ENCODE measurements around the gene WDR81. TPM values are rescaled to one million over a fixed set of nuclear protein-coding genes. Genes with fewer than 3 reads are reported as not detected.

Gene WDR81
- total and polyA plus RNA-seq, 8 donors: 9.3 to 56.5 (median 13.6) TPM

GRCh38 chr17:1732241-1732832, 7.8 kb downstream of the WDR81 start:
- no peak for DNase-seq
- Histone ChIP-seq H3K27me3 (no peaks in the 10 kb centered on the region), H3K36me3 (peaks cover 45 to 96% (median 87%) of the 10 kb centered on the region in 4 donors), H3K4me1 (peaks cover 12 to 58% (median 45%) of the 10 kb centered on the region in 4 donors), H3K4me3 (no peak overlapping the region), H3K9me3 (no peaks in the 10 kb centered on the region), H3K27ac (no peak overlapping the region)
- intact Hi-C loops (cut with DNase I; ENCODE audit: low total_unique reads): no loop called here
- 90 to 97% (median 95%) methylated on average over 12 to 22 of the region's 22 CpGs for WGBS, 5 donors
- TF ChIP-seq EP300 (IDR thresholded peaks at IDR 0.05) (no peak), CTCF (IDR thresholded peaks at IDR 0.05) (no peak), POLR2A (IDR thresholded peaks at IDR 0.05) (no peak), POLR2AphosphoS5 (IDR thresholded peaks at IDR 0.05) (no peak)

GRCh38 chr17:1732833-1733321, 8.4 kb downstream of the WDR81 start:
- 71 to 89% (median 84%) methylated on average over 9 to 11 of the region's 11 CpGs for WGBS, 5 donors
- Histone ChIP-seq H3K36me3 (peaks cover 42 to 96% (median 87%) of the 10 kb centered on the region in 4 donors), H3K27me3 (no peaks in the 10 kb centered on the region), H3K27ac (no peak overlapping the region), H3K4me1 (peaks cover 12 to 56% (median 40%) of the 10 kb centered on the region in 4 donors), H3K4me3 (no peak overlapping the region), H3K9me3 (no peaks in the 10 kb centered on the region)
- intact Hi-C loops (cut with DNase I; ENCODE audit: low total_unique reads): no loop called here
- TF ChIP-seq EP300 (IDR thresholded peaks at IDR 0.05) (no peak), POLR2AphosphoS5 (IDR thresholded peaks at IDR 0.05) (no peak), POLR2A (IDR thresholded peaks at IDR 0.05) (no peak), CTCF (IDR thresholded peaks at IDR 0.05) (no peak)
- no peak for DNase-seq

GRCh38 chr17:1733759-1734158, 9.3 kb downstream of the WDR81 start:
- H3K4me3 ChIP-seq: no peak overlapping the region
- H3K27me3 ChIP-seq: no peaks in the 10 kb centered on the region
- DNase-seq: no peak
- H3K36me3 ChIP-seq: peaks cover 40 to 95% (median 84%) of the 10 kb centered on the region in 4 donors
- H3K27ac ChIP-seq: no peak overlapping the region
- WGBS, 5 donors: 92 to 96% (median 96%) methylated on average over 28 to 38 of the region's 38 CpGs
- intact Hi-C loops (cut with DNase I; ENCODE audit: low total_unique reads): no loop called here
- H3K9me3 ChIP-seq: no peaks in the 10 kb centered on the region
- no peak for TF ChIP-seq POLR2A (IDR thresholded peaks at IDR 0.05)
- no peak for TF ChIP-seq EP300 (IDR thresholded peaks at IDR 0.05)
- TF ChIP-seq CTCF (IDR thresholded peaks at IDR 0.05): no peak
- TF ChIP-seq POLR2AphosphoS5 (IDR thresholded peaks at IDR 0.05): no peak
- peaks cover 12 to 48% (median 33%) of the 10 kb centered on the region in 4 donors for H3K4me1 ChIP-seq

- intact Hi-C loops (cut with DNase I; ENCODE audit: low total_unique reads): no loop called here
- H3K27me3 ChIP-seq: no peaks in the 10 kb centered on the region
- TF ChIP-seq POLR2AphosphoS5 (IDR thresholded peaks at IDR 0.05) (no peak), CTCF (IDR thresholded peaks at IDR 0.05) (no peak), POLR2A (IDR thresholded peaks at IDR 0.05) (no peak), EP300 (IDR thresholded peaks at IDR 0.05) (no peak)
- peaks cover 7 to 31% (median 21%) of the 10 kb centered on the region in 4 donors for H3K4me1 ChIP-seq
- DNase-seq: no peak
- H3K4me3 ChIP-seq: no peak overlapping the region
- WGBS, 5 donors: 94 to 98% (median 97%) methylated on average over 8 to 10 of the region's 10 CpGs
- H3K9me3 ChIP-seq: no peaks in the 10 kb centered on the region
- H3K36me3 ChIP-seq: peaks cover 38 to 80% (median 73%) of the 10 kb centered on the region in 4 donors
- H3K27ac ChIP-seq: peak overlapping the region in 1 of 5 donors; percentile 5
These were observed 10.9 kb downstream of the WDR81 start for GRCh38 chr17:1735418-1735817.

All from stomach (tissue), 9 donors.